Daoy (cell line): ENCODE data around the gene SERTAD1. TPM values are rescaled to one million over a fixed set of nuclear protein-coding genes. Genes with fewer than 3 reads are reported as not detected.
"Not testable (repeated sequence)": the region's sequence is repeated elsewhere in the genome, so short reads cannot be mapped to it uniquely, and the experiment has no call there.

Source experiments
- DNase-seq: peaks from one replicate; pipeline ENCODE4 v3.0.0-alpha.2; 2015; ENCODE audit warnings: low read depth
- total RNA-seq: library from RNA; depleted of rRNA; stranded (reverse); fragments of >200 nt; shearing (Covaris generic); gene quantifications from 2 replicates; pipeline ENCODE4 v1.2.3, GENCODE V29; 2014; rRNA removed

SERTAD1 gene, protein sequence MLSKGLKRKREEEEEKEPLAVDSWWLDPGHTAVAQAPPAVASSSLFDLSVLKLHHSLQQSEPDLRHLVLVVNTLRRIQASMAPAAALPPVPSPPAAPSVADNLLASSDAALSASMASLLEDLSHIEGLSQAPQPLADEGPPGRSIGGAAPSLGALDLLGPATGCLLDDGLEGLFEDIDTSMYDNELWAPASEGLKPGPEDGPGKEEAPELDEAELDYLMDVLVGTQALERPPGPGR
- 21.1 and 29.2 TPM in 2 replicates for total RNA-seq

DNA sequence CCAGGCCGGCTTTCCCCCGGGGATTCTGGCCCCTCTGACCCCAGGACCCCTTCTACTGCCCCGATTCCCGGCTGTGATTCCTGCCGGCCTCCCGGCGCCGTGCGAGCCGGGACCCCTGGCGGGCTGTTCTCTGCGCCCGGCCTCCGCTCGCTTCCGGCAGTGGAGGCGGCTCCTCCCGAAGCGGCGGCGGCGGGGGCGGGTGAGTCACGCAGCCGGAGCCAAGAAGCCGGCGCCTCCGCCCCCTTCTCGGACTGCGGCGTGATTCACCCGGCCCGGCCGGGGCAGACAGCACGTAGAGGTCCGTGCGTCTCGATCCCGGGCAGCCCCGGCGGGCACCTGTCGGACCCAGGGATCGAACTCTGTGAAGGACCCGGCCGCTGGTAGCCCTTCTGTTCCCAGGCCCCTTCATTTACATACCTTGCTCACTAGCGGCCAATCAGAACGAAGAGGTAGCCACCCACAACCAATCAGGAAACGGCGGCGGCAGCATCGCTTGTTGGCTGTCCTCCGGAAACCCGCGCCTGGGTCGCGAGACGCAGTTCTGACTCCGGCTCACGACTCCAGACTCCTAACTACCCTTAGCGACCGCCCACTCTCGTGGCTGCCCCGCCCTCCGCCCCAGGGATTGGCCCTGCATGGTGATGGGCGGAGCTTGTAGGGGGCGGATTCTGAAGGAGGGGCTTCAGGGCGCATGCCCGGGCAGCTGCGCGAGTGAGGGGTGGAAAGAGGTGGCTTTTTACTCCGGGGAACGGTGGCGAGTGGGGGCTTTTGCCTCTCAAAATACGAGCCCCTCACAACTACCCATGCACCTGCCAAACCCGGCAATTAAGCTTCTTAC is at the start of gene SERTAD1:
TSS of gene SERTAD1 (minus strand) at position 543 of the 838 bp plus-strand sequence. CDS start 2,446 bp downstream, outside the sequence.
- peak; percentile 100 for DNase-seq

DNA sequence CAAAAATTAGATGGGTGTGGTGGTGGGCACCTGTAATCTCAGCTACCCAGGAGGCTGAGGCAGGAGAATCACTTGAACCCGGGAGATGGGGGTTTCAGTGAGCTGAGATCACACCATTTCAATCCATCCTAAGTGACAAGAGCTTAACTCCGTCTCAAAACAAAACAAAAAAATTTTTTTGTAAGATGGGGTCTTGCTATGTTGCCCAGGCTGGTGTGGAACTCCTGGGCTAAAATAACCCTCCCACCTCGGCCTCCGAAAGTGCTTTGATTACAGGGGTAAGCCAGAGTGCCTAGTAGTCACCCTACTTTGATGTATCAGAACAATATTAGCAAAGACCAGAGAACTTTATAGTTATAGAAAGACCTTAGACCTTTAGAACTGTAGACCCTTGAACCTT is 48.9 kb upstream of the SERTAD1 start:
- no peak for DNase-seq

DNA sequence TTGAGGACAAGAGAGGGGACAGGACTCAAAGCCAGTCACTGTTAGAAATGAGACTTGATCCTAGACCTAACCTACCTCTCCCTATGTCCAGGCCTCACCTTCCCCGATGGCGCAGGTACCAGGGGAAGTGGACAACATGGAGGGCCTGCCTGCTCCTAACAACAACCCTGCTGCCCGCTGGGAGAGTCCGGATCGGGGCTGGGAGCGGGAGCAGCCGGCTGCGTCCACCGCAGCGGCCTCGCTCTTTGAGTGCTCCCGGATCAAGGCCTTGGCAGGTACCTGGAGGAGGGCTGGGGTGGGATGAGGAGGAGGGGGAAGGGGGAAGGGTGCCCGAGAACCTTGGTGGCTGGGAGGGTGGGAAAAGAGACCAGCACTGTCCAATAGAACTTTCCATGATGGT is 46.7 kb upstream of the SERTAD1 start:
- DNase-seq, result no peak

DNA sequence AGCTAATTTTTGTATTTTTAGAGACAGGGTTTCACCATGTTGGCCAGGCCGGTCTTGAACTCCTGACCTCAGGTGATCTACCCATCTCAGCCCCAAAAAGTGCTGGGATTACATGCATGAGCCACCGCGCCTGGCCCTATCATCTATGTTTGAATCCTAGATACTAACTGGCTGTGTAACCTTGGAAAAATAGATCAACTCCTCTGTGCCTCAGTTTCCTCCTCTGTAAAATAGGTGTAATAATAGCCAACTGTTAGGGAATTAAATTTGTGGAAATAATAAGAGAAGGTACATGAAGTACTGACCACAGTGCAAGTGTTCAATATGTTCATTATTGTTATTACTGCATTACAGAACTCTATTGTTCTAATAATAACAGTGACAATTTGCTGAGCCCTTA is 45.3 kb upstream of the SERTAD1 start:
- no peak for DNase-seq

DNA sequence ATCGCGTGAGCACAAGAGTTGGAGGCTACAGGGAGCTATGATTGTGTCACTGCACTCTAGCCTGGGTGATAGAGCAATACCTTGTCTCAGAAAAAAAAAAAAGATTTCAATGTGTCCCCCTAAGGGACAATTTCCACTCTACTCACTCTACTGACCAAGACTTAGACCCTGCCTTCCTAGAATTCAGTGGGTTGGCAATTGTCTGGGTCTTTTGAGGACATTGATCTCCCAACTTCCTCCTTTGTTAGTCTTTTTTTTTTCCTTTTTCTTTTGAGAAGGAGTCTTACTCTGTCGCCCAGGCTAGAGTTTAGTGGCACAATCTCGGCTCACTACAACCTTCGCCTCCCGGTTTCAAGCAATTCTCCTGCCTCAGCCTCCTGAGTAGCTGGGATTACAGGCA is 43.2 kb upstream of the SERTAD1 start:
- no peak for DNase-seq

DNA sequence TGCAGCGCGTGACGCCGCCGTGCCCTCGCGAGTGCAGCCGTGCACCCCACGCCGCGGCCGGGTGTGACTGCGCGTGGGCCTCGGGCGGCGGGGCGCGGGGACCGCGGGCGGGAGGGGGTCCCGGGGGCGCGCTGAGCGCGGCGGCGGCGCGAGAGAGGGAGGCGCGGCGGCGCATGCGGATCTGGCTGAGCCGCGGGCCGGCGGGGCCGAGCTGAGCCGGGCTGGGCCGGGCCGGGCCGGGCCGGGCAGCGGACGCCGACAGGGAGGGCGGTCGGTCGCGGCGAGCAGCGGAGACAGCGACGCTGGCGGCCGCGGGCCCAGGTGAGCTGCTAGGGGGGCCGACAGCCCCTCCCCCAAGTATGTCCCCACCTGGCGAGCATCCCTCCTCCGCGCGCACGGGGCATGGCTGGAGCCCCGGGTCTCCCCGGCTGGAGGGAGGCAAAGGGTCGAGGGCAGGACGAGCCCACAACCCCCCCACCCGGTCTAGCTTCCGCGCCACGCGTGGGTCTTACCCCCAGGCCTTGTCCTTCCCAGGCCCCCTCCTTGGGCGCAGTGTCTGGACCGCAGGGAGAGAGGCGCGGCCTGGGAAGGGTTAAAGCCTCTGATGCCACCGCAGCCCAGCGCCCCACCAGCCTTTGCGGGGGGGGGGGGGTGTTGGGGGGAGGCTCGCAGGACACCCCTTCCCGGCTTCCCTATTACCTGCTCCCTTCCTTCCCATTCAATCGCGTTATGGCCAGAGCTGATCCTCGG is 41.4 kb upstream of the SERTAD1 start, which contains the start of gene SPTBN4:
TSS of gene SPTBN4 (plus strand) at position 17 of the 750 bp plus-strand sequence. CDS start 5,621 bp downstream, outside the sequence.
- no peak for DNase-seq

DNA sequence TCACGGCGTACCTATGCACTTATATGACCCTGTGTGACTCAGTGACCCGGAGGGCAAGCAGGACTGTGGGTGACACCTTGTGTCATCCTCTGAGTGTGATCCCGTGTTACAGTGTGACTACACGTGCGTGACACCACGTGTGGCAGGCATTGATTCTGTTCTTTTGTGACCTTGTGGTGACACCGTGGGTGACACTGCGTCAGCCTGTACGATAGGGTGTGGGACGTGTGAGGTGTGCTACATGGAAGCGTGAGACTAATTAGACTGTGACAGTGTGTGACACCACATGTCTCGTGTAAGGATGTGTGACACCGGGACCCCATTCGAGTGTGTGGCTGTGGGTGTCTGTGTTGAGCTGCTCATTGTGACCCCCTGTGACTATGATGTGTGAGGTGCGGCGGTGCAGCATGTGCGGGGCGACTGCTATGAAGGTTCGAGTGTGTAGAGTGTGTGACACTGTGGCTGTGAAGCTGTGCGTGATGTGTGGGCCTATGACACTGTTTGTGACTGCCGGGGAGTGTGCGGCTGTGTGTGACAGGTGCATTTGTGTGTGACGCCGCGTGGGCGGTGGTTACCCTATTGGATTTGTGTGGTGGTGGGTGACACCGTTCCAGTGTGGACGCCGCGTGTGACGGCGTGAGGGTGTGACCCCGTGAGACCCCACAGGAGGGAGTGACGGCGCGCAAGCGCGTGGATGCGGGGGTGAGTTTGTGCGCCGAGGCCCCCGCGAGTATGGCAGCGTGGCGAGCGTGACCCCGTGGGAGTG is 40.6 kb upstream of the SERTAD1 start:
- DNase-seq, result no peak

DNA sequence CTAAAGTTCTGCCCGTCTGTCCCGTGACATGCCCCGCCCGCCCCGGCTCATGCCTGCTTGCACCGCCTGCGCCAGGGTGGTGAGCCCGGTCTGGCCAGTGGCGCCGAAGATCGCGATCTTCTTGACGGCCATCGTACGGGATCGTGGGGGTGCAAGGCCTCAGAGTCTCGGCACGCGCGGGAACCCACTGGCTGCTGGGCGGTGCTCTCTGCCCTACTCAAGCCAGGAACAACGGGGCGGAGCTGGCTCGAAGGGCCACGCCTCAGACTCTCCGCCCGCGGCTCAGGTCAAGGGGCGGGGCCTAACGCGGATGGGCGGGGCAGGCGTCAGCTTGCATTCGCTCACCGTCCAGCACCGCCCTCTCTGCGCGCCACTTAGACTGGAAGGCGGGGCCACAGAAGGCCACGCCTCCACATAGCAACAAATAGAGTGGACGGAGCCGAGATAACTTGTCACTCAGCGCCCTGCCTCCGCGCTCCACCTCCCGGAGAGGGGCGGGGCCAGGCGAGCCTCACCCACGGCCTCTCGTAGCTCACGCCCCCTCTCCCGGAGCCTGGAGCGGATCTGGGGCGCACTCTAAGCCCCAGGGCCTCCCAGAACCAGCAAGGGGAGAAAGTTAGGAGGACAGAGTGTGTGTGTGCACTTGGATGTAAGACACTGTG is 39.9 kb upstream of the SERTAD1 start, which contains the start of gene BLVRB:
TSS of gene BLVRB (minus strand) at position 189 of the 662 bp plus-strand sequence. CDS start at position 132, 57 bp downstream.
- DNase-seq, result peak; percentile 100

DNA sequence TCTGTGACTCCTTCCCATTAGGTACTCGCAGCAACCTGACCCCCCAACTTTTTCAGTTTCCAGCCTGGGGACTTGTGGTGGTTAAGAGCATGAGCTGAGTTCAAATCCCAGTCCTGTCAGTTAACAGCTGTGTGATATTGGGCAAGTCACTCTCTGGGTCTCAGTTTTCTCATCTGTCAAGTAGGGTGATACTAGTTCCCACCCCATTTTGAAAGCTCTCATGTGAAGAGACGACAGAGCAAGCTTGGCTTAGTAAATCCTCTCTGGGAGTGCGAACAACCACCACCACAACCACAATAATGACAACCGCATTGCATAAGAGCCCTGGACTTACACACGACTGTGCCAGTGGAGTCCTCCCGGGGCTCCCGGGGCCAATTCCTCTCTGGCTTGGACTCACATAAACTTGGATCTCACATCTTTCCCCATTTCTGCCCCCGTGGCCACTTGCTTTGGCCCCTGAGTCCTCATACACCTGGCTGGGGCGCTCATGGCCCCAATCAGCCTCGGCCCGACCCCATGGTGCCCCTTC is 39.3 kb upstream of the SERTAD1 start:
- DNase-seq, result peak; percentile 73

DNA sequence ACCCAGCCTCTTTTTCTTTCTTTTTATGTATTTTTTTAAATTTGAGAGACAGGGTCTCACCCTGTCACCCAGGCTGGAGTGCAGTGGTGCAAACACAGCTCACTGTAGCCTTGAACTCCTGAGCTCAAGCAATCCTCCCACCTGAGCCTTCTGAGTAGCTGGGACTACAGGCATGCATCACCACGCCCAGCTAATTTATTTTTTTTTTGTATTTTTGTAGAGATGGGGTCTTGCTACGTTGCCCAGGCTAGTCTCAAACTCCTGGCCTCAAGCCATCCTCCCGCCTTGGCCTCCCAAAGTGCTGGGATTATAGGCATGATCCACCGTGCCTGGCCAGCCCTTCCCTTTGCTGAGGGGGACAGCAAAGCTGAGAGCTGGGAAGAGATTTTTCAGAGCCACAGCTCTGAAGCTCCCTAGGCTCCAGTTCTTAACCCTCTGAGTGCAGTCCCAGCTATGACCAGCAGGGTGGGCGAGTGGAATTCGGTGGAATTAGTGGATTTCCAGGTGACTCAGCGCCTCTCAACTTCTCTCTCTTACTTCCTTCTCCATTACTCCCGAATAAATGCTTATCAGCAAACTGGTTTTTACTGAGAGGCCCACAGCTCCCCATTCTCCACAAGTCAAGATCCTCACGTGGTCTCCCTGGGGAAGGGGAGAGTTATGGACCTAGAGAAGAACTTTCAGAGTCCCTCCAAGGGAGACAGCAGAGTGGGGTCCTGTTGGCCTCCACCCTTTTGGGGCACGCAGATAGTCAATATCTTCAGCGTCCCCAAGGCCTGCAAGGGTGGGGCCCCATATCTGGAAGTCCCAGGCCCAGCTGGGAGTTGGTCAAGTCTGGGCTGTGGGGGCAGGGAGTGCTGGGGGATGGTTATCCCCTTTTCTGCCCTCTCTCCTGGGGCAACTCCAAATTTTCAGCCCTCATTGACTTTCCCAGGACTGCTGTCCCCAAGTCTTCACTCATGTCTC is 38.5 kb upstream of the SERTAD1 start:
- DNase-seq, result peak; percentile 92

DNA sequence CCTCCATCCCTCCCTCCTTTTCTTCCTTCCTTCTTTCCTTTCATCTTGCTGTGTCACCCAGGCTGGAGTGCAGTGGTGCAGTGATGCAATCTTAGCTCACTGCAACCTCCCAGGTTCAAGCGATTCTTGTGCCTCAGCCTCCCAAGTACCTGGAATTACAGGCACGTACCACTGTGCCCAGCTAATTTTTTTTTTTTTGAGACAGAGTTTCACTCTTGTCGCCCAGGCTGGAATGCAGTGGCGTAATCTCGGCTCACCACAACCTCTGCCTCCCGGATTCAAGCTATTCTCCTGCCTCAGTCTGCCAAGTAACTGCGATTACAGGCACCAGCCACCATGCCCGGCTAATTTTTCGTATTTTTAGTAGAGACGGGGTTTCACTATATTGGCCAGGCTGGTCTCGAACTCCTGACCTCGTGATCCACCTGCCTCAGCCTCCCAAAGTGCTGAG is 37.8 kb upstream of the SERTAD1 start:
- peak; percentile 52 for DNase-seq

DNA sequence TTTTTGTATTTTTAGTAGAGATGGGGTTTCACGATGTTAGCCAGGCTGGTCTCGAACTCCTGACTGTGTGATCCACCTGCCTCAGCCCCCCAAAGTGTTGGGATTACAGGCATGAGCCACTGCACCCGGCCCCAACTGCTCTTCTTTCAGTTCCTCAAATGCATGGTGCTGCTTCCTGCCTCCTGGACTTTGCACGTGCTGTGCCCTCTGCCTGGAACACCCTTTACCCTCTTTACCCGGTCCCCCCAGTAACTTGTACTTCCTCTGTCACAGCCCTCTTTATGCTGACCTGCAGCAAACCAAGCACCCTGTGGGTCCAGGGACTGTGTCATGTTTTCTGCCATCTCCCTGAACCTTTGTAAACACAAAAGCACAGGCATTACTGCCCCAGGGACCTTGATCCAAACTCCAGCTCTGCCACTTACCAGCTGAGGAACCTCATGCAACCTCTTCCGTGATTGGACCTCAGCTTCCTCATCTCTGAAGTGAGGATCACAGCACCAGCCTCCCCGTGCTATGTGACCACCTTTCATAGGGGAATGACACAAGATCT is 36.0 kb upstream of the SERTAD1 start:
- no peak for DNase-seq

DNA sequence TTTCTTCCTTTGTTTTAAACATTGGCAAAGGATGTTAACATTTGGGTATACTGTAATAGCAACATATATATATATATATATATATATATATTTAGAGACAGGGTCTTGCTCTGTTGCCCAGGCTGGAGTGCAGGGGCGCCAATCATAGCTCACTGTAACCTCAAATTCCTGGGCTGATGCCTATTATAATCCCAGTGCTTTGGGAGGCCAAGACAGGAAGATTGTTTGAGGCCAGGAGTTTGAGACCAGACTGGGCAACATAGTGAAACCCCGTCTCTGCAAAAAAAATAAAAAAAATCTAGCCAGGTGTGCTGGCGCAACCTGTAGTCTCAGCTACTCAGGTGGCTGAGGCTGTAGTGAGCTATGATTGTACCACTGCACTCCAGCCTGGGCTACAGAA is 34.4 kb upstream of the SERTAD1 start:
- no peak for DNase-seq

DNA sequence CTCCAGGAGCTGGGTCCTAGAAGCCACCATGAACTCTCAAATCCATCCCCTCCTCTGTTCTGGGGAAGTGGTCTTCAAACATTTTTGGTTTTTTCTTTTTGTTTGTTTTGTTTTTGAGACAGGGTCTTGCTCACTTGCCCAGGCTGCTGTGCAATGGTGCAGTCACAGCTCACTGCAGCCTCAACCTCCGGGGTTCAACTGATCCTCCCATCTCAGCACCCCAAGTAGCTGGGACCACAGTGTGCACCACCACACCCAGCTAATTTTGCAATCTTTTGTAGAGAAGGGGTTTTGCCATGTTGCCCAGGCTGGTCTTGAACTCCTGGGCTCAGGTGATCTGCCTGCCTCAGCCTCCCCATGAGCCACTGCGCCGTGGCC is 32.8 kb upstream of the SERTAD1 start:
- DNase-seq, result no peak

DNA sequence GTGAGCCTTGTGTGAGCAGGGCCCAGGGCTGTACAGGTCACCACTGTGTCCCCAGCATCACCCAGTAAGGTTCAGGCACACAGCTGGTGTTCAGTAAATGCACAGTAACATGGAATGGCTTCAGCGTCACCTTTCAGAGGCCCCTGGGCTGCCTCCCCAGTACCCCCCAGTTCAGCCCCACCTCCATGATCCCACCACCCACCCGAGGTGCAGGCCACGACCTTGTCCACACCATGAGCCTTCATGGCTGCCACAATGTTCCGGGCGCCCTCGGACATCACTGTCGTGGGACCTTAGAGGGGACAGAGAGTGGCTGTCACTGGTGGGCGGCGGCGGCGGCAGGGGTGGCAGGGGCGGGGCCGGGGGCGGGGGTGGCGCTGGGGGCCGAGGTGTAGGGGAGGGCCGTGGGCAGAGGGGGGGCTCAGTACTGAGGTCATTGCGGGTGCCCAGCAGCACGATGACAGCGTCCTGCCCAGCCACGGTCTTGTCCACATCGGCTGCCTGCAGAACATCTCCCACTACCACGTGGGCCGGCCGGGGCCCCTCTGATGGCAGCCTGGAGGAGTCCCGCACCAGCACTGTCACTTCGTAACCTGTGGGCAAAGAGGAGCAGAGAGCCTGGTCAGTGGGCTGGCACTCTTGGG is 32.3 kb upstream of the SERTAD1 start:
- DNase-seq, result no peak

DNA sequence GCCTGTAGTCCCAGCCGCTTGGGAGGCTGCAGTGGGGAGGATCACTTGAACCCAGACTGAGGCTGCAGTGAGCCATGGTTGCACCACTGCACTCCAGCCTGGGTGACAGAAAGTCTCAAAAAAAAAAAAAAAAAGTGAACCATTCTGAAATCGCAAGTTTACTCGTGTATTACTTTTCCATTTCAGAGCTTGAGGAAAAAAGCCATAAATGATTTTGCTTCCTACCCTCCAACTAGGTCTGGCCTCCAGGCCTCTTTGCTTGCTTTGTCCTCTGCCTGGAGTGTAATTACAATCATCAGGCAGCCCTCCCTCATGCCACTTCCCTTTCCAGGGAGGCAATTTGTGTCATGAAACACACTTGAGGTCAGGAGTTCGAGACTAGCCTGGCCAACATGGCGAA is 31.3 kb upstream of the SERTAD1 start:
- no peak for DNase-seq

DNA sequence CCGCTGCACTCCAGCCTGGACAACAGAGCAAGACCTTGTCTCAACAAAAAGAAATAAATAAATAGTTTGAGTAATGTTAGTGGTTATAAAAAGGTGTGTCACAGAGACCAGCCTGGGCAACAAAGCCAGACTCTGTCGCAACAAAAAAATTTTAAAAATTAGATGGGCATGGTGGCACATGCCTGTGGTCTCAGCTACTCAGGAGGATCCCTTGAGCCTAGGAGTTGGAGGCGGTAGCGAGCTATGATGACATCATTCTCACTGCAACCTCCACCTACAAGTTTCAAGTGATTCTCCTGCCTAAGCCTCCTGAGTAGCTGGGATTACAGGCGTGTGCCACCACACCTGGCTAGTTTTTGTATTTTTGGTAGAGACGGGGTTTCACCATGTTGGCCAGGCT is 28.2 kb upstream of the SERTAD1 start:
- not testable (repeated sequence) for DNase-seq

DNA sequence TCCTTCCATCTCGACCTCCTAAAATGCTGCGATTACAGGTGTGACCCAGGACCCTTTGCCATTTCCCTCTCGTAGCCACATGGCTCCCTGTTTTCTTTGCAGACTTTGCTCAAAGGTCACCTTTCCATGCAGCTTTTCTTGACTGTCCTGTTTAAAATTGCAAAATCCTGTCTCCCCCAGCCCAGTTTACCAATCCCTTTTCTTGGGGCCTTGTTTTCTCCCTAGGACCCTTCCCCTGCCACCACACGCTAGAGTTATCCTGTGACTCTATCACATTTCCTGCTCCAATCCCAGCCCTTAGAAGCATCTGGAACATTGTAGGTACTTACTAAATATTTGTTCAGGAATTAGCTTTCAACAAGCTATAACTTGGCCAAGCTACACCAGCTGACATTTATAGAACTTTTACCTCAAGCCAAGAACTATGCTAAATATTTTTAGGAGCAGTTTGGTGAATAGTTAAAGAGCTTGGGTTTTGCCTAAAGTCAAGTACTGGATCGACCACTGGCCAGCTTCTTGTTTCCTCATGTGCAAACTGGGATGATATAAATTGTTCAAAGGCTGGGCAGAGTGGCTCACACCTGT is 27.5 kb upstream of the SERTAD1 start:
- no peak for DNase-seq
